ENCODE results near the gene HDAC10. TPM values are rescaled to one million over a fixed set of nuclear protein-coding genes. Genes with fewer than 3 reads are reported as not detected.

Gene HDAC10
- total and polyA plus RNA-seq, 3 experiments from 2014 or later: 7.5 to 44.7 (median 42.5) TPM

- H3K27ac Mint-ChIP-seq: peak overlapping the region in 7 of 8 donors; percentile 52 to 97 (median 89)
- peaks cover 0 to 1% of the 10 kb centered on the region in 2 donors for H3K27me3 Mint-ChIP-seq
- DNase-seq: peak in 3 of 5 donors; percentile 58 to 85 (median 66)
- H3K9me3 Mint-ChIP-seq: no peaks in the 10 kb centered on the region
- H3K36me3 ChIP-seq (ENCODE audit: insufficient read depth, low read length): peaks cover 13% of the 10 kb centered on the region
- H3K27me3 ChIP-seq (ENCODE audit: insufficient read depth, low read length, poor library complexity, severe bottlenecking): no peaks in the 10 kb centered on the region
- H3K9me3 ChIP-seq (ENCODE audit: low read length): no peaks in the 10 kb centered on the region
- H3K4me1 ChIP-seq (ENCODE audit: insufficient read depth, low read length): peaks cover 50% of the 10 kb centered on the region
- POLR2A ChIA-PET: interaction anchor here (0.6 kb wide), 1 partner anchor 105 kb away, joined by 3 read pairs; no protein-coding TSS in a partner anchor
- no peak overlapping the region for H3K4me3 ChIP-seq (ENCODE audit: low read length)
- H3K4me1 Mint-ChIP-seq: peaks cover 24 to 59% (median 25%) of the 10 kb centered on the region in 3 donors
- peaks cover 0 to 22% (median 5%) of the 10 kb centered on the region in 3 donors for H3K36me3 Mint-ChIP-seq
- H3K4me3 Mint-ChIP-seq: peak overlapping the region; percentile 19 to 88 (median 57)
- CTCF ChIA-PET: no interaction called here
- H3K27ac ChIP-seq (ENCODE audit: low read depth, low read length): peak overlapping the region; percentile 31
Measured at GRCh38 chr22:50247748-50248147, 3.3 kb downstream of the HDAC10 start.

- H3K36me3 ChIP-seq (ENCODE audit: insufficient read depth, low read length): peaks cover 13% of the 10 kb centered on the region
- H3K27me3 Mint-ChIP-seq: peaks cover 0 to 1% of the 10 kb centered on the region in 2 donors
- H3K4me3 Mint-ChIP-seq: peak overlapping the region; percentile 29 to 88 (median 55)
- peaks cover 34 to 64% (median 37%) of the 10 kb centered on the region in 3 donors for H3K4me1 Mint-ChIP-seq
- peak overlapping the region in 6 of 8 donors; percentile 34 to 97 (median 76) for H3K27ac Mint-ChIP-seq
- H3K27ac ChIP-seq (ENCODE audit: low read depth, low read length): peak overlapping the region; percentile 24
- ChIA-PET POLR2A (interaction anchor here (0.9 to 1.1 kb wide), 2 partner anchors 56 to 280 kb away, joined by 3 to 4 read pairs; no protein-coding TSS in a partner anchor), CTCF (interaction anchor here (0.8 to 1.0 kb wide), 2 partner anchors 251 to 374 kb away, joined by 3 to 4 read pairs; no protein-coding TSS in a partner anchor)
- H3K9me3 ChIP-seq (ENCODE audit: low read length): no peaks in the 10 kb centered on the region
- H3K4me1 ChIP-seq (ENCODE audit: insufficient read depth, low read length): peaks cover 59% of the 10 kb centered on the region
- H3K36me3 Mint-ChIP-seq: peaks cover 0 to 27% (median 5%) of the 10 kb centered on the region in 3 donors
- no peak for DNase-seq
- no peaks in the 10 kb centered on the region for H3K27me3 ChIP-seq (ENCODE audit: insufficient read depth, low read length, poor library complexity, severe bottlenecking)
- H3K4me3 ChIP-seq (ENCODE audit: low read length): no peak overlapping the region
- H3K9me3 Mint-ChIP-seq: no peaks in the 10 kb centered on the region
Measured at GRCh38 chr22:50246242-50247175, 4.6 kb downstream of the HDAC10 start.

GRCh38 chr22:50245214-50246072, 5.6 kb downstream of the HDAC10 start:
- Mint-ChIP-seq H3K4me1 (peaks cover 39 to 66% (median 45%) of the 10 kb centered on the region in 3 donors), H3K4me3 (peak overlapping the region; percentile 84 to 100 (median 98)), H3K27ac (peak overlapping the region; percentile 94 to 100 (median 98)), H3K9me3 (no peaks in the 10 kb centered on the region), H3K36me3 (peaks cover 0 to 28% (median 5%) of the 10 kb centered on the region in 3 donors), H3K27me3 (peaks cover 0 to 1% of the 10 kb centered on the region in 2 donors)
- H3K4me3 ChIP-seq (ENCODE audit: low read length): peak overlapping the region; percentile 77
- H3K9me3 ChIP-seq (ENCODE audit: low read length): no peaks in the 10 kb centered on the region
- no peak for DNase-seq
- H3K36me3 ChIP-seq (ENCODE audit: insufficient read depth, low read length): peaks cover 13% of the 10 kb centered on the region
- H3K4me1 ChIP-seq (ENCODE audit: insufficient read depth, low read length): peaks cover 62% of the 10 kb centered on the region
- ChIA-PET CTCF (interaction anchor here (0.8 to 1.0 kb wide), 2 partner anchors 252 to 375 kb away, joined by 3 to 4 read pairs; no protein-coding TSS in a partner anchor), POLR2A (interaction anchor here (0.6 to 1.1 kb wide), 3 partner anchors 55 to 303 kb away, joined by 3 to 4 read pairs (median 3); no protein-coding TSS in a partner anchor)
- H3K27ac ChIP-seq (ENCODE audit: low read depth, low read length): peak overlapping the region; percentile 99
- no peaks in the 10 kb centered on the region for H3K27me3 ChIP-seq (ENCODE audit: insufficient read depth, low read length, poor library complexity, severe bottlenecking)

GRCh38 chr22:50244420-50245213, 6.4 kb downstream of the HDAC10 start, which contains the start of gene TUBGCP6:
Gene TUBGCP6 (minus strand): TSS chr22:50245023. CDS start chr22:50244459, 564 bp downstream.
- H3K27ac ChIP-seq (ENCODE audit: low read depth, low read length): peak within 1 kb of the TSS; percentile 99
- DNase-seq: peak; percentile 89 to 92 (median 90)
- ChIA-PET CTCF (interaction anchor here (0.8 to 4.7 kb wide), 14 partner anchors 7 to 376 kb away, joined by 3 to 28 read pairs (median 4); partner anchors contain the start of genes HDAC10, SCO2 and SYCE3), POLR2A (interaction anchor here (0.7 to 1.3 kb wide), 6 partner anchors 25 to 281 kb away, joined by 3 to 10 read pairs (median 5); partner anchors contain the start of genes LMF2, MAPK11, NCAPH2 and SCO2)
- Mint-ChIP-seq H3K36me3 (peaks cover 0 to 36% (median 5%) of the 10 kb centered on the region in 3 donors), H3K4me3 (peak within 1 kb of the TSS; percentile 84 to 100 (median 98)), H3K27ac (peak within 1 kb of the TSS; percentile 94 to 100 (median 98)), H3K27me3 (peaks cover 0 to 1% of the 10 kb centered on the region in 2 donors), H3K9me3 (no peaks in the 10 kb centered on the region), H3K4me1 (peaks cover 34 to 66% (median 41%) of the 10 kb centered on the region in 3 donors)
- peaks cover 20% of the 10 kb centered on the region for H3K36me3 ChIP-seq (ENCODE audit: insufficient read depth, low read length)
- peaks cover 54% of the 10 kb centered on the region for H3K4me1 ChIP-seq (ENCODE audit: insufficient read depth, low read length)
- H3K4me3 ChIP-seq (ENCODE audit: low read length): peak within 1 kb of the TSS; percentile 77
- H3K9me3 ChIP-seq (ENCODE audit: low read length): no peaks in the 10 kb centered on the region
- no peaks in the 10 kb centered on the region for H3K27me3 ChIP-seq (ENCODE audit: insufficient read depth, low read length, poor library complexity, severe bottlenecking)

GRCh38 chr22:50243685-50244419, 7.2 kb downstream of the HDAC10 start:
- DNase-seq: no peak
- Histone ChIP-seq H3K9me3 (ENCODE audit: low read length) (no peaks in the 10 kb centered on the region), H3K36me3 (ENCODE audit: insufficient read depth, low read length) (peaks cover 24% of the 10 kb centered on the region), H3K27ac (ENCODE audit: low read depth, low read length) (peak overlapping the region; percentile 99), H3K27me3 (ENCODE audit: insufficient read depth, low read length, poor library complexity, severe bottlenecking) (no peaks in the 10 kb centered on the region), H3K4me1 (ENCODE audit: insufficient read depth, low read length) (peaks cover 50% of the 10 kb centered on the region), H3K4me3 (ENCODE audit: low read length) (peak overlapping the region; percentile 77)
- Mint-ChIP-seq H3K27ac (peak overlapping the region; percentile 94 to 100 (median 98)), H3K27me3 (peaks cover 0 to 1% of the 10 kb centered on the region in 2 donors), H3K9me3 (no peaks in the 10 kb centered on the region), H3K4me1 (peaks cover 34 to 66% (median 41%) of the 10 kb centered on the region in 3 donors), H3K36me3 (peaks cover 0 to 41% (median 5%) of the 10 kb centered on the region in 3 donors), H3K4me3 (peak overlapping the region; percentile 84 to 100 (median 98))
- ChIA-PET CTCF (interaction anchor here (0.8 to 4.7 kb wide), 16 partner anchors 8 to 377 kb away, joined by 3 to 28 read pairs (median 4); partner anchors contain the start of genes HDAC10, SCO2 and SYCE3), POLR2A (interaction anchor here (0.7 to 1.3 kb wide), 7 partner anchors 23 to 282 kb away, joined by 3 to 10 read pairs (median 6); partner anchors contain the start of genes LMF2, MAPK11, NCAPH2 and SCO2)

GRCh38 chr22:50242406-50242949, 8.6 kb downstream of the HDAC10 start:
- CTCF ChIA-PET: interaction anchor here (0.8 to 4.7 kb wide), 12 partner anchors 9 to 379 kb away, joined by 3 to 28 read pairs (median 4); partner anchors contain the start of genes HDAC10, LMF2, NCAPH2 and SCO2
- no peak overlapping the region for H3K27ac ChIP-seq (ENCODE audit: low read depth, low read length)
- Mint-ChIP-seq H3K27ac (peak overlapping the region; percentile 43 to 100 (median 79)), H3K4me3 (peak overlapping the region; percentile 84 to 100 (median 98)), H3K4me1 (peaks cover 36 to 61% (median 36%) of the 10 kb centered on the region in 3 donors), H3K27me3 (peaks cover 0 to 1% of the 10 kb centered on the region in 2 donors), H3K9me3 (no peaks in the 10 kb centered on the region), H3K36me3 (peaks cover 0 to 44% (median 5%) of the 10 kb centered on the region in 3 donors)
- no peak for DNase-seq
- H3K9me3 ChIP-seq (ENCODE audit: low read length): no peaks in the 10 kb centered on the region
- POLR2A ChIA-PET: no interaction called here
- peak overlapping the region; percentile 56 for H3K4me3 ChIP-seq (ENCODE audit: low read length)
- H3K4me1 ChIP-seq (ENCODE audit: insufficient read depth, low read length): peaks cover 41% of the 10 kb centered on the region
- H3K27me3 ChIP-seq (ENCODE audit: insufficient read depth, low read length, poor library complexity, severe bottlenecking): no peaks in the 10 kb centered on the region
- H3K36me3 ChIP-seq (ENCODE audit: insufficient read depth, low read length): peaks cover 24% of the 10 kb centered on the region
